Fibroblast of villous mesenchyme (primary cell): Measurements from ENCODE around the gene HOXA11. TPM values are rescaled to one million over a fixed set of nuclear protein-coding genes. Genes with fewer than 3 reads are reported as not detected.

Source experiments
- DNase-seq: peaks from one replicate; pipeline ENCODE4 v3.0.0-alpha.2; 2010; ENCODE audit warnings: low read depth
- H3K4me3 ChIP-seq: 2 replicates; pipeline ENCODE4 v1.5.1; 2011; ENCODE audit warnings: low read depth, mild to moderate bottlenecking, low read length
- total RNA-seq: library from RNA; depleted of rRNA; stranded (reverse); fragments of >200 nt; gene quantifications from 2 replicates; pipeline ENCODE4 v1.2.3, GENCODE V29; 2012
- TF ChIP-seq, protein P1 (sequence below): IDR thresholded peaks from 2 replicates; pipeline ENCODE4 v1.5.1; 2012; ENCODE audit warnings: low read depth, mild to moderate bottlenecking, low read length; ENCODE audit not compliant: insufficient read depth

HOXA11 gene
- total RNA-seq, 1 donor, result 47.1 TPM

DNA sequence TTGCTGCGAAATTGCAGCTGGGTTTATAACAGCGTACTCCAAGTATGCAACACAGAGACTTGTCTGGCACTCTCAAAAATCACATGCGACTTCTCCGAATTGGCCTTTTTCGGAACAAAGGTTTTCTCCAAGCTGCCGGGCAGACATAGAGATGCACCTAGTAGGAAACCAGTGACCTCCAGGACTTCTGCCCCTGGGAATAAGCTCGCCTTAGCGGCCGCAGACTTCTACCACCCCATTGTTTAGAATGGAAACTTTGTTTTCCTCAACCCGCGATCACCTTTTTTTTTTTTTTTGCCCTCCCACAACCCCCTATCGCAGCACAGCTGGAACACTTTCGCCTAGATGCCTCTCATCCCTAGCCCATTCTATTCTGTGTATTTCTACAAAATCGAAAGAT lies 6.0 kb downstream of the HOXA11 start:
- peak; percentile 54 for DNase-seq
- H3K4me3 ChIP-seq, result peak overlapping the region; percentile 67
- TF ChIP-seq, protein P1, sequence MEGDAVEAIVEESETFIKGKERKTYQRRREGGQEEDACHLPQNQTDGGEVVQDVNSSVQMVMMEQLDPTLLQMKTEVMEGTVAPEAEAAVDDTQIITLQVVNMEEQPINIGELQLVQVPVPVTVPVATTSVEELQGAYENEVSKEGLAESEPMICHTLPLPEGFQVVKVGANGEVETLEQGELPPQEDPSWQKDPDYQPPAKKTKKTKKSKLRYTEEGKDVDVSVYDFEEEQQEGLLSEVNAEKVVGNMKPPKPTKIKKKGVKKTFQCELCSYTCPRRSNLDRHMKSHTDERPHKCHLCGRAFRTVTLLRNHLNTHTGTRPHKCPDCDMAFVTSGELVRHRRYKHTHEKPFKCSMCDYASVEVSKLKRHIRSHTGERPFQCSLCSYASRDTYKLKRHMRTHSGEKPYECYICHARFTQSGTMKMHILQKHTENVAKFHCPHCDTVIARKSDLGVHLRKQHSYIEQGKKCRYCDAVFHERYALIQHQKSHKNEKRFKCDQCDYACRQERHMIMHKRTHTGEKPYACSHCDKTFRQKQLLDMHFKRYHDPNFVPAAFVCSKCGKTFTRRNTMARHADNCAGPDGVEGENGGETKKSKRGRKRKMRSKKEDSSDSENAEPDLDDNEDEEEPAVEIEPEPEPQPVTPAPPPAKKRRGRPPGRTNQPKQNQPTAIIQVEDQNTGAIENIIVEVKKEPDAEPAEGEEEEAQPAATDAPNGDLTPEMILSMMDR, result no peak

- H3K4me3 ChIP-seq, result peak overlapping the region; percentile 67
- DNase-seq, result peak; percentile 88
- TF ChIP-seq, protein P1, result no peak
Measured at GRCh38 chr7:27178366-27178765, 6.7 kb downstream of the HOXA11 start.

- TF ChIP-seq, protein P1, result no peak
- peak overlapping the region; percentile 67 for H3K4me3 ChIP-seq
- DNase-seq, result peak; percentile 65
Measured at GRCh38 chr7:27177795-27178320, 7.2 kb downstream of the HOXA11 start.

GRCh38 chr7:27176962-27177794 lies 7.9 kb downstream of the HOXA11 start:
- TF ChIP-seq, protein P1, result no peak
- peak overlapping the region; percentile 67 for H3K4me3 ChIP-seq
- peak; percentile 71 for DNase-seq

GRCh38 chr7:27176524-27176845 lies 8.5 kb downstream of the HOXA11 start:
- no peak for DNase-seq
- peak overlapping the region; percentile 67 for H3K4me3 ChIP-seq
- TF ChIP-seq, protein P1, result no peak

- peak overlapping the region; percentile 67 for H3K4me3 ChIP-seq
- peak; percentile 67 for DNase-seq
Measured at GRCh38 chr7:27175626-27176523, 9.2 kb downstream of the HOXA11 start.

More at GRCh38 chr7:27175626-27176523, 9.2 kb downstream of the HOXA11 start:
- TF ChIP-seq, protein P1, result no peak
